A549 (cell line): Measurements from ENCODE around the gene NRXN3. TPM values are rescaled to one million over a fixed set of nuclear protein-coding genes. Genes with fewer than 3 reads are reported as not detected.

ENCODE experiments used
- ATAC-seq, 2 experiments: fragments of 200-7000 bp in 1 of 2; fragments of >200 bp in 1 of 2; cut with Nextera tagmentation in 1 of 2; cut with Tn5 transposase in 1 of 2; 3 replicates each; pipeline versions ENCODE4 v1.8.0 to v1.9.1; 2018 to 2020; ENCODE audit warnings: mild to moderate bottlenecking in 1 of 2, moderate library complexity in 1 of 2
- CTCF ChIA-PET: fragments of 300-600 bp; sonication (Branson Sonifier 250); formaldehyde crosslinking; extraction: SDS; loops from one replicate; lab custom pipeline; 2021; ENCODE audit warnings: antibody characterized with exemption, inconsistent platforms; lab: Yijun Ruan, JAX
- POLR2A ChIA-PET: fragments of 350-600 bp; formaldehyde crosslinking; extraction: SDS; loops from one replicate; lab custom pipeline; 2021; ENCODE audit warnings: antibody characterized with exemption, inconsistent platforms; lab: Yijun Ruan, JAX
- DNase-seq, 2 experiments: peaks; one replicate each; pipeline versions ENCODE4 v3.0.0 to v3.0.0-alpha.2; 2011 to 2016; ENCODE audit warnings: low read depth in 1 of 2, low spot score in 1 of 2
- FAIRE-seq: peaks from 2 replicates; lab custom pipeline; 2011; peaks lifted over from hg19 to GRCh38; lab: Jason Lieb, UNC
- H3K27ac ChIP-seq, 2 experiments: fragments of >200 bp; sonication (Bioruptor Twin); formaldehyde crosslinking; 3 replicates each; pipeline ENCODE4 v1.5.1; 2016 to 2017
- H3K4me1 ChIP-seq: fragments of >200 bp; sonication (Bioruptor Twin); formaldehyde crosslinking; 3 replicates; pipeline ENCODE4 v1.6.1; 2016
- H3K4me2 ChIP-seq: fragments of >200 bp; sonication (Bioruptor Twin); formaldehyde crosslinking; 3 replicates; pipeline ENCODE4 v1.6.1; 2016
- H3K4me3 ChIP-seq: fragments of >200 bp; sonication (Bioruptor Twin); formaldehyde crosslinking; 3 replicates; pipeline ENCODE4 v1.5.1; 2016
- H3K9me3 ChIP-seq: fragments of >200 bp; sonication (Bioruptor Twin); formaldehyde crosslinking; 3 replicates; pipeline ENCODE4 v1.6.1; 2016
- CHD4 ChIP-seq: fragments of 200-600 bp; sonication (generic); IDR thresholded peaks from 2 replicates; pipeline ENCODE4 v1.6.1; 2016; ENCODE audit warnings: antibody characterized with exemption, mild to moderate bottlenecking, borderline replicate concordance
- HDAC2 ChIP-seq: fragments of 200-600 bp; sonication (generic); IDR thresholded peaks from 2 replicates; pipeline ENCODE4 v1.6.1; 2016
- HES2 ChIP-seq: fragments of >200 bp; sonication (Bioruptor Twin); formaldehyde crosslinking; IDR thresholded peaks from 2 replicates; pipeline ENCODE4 v1.6.1; 2016
- HEYL ChIP-seq: fragments of 250-450 bp; sonication (Bioruptor Pico); IDR thresholded peaks from 2 replicates; pipeline ENCODE4 v1.8.0; 2021; ENCODE audit warnings: mild to moderate bottlenecking, moderate library complexity
- HMGXB4 ChIP-seq: fragments of 250-450 bp; sonication (Bioruptor Pico); IDR thresholded peaks from 2 replicates; pipeline ENCODE4 v1.5.0; 2021; ENCODE audit warnings: mild to moderate bottlenecking, moderate library complexity, borderline replicate concordance
- HOXB5 ChIP-seq: fragments of 250-450 bp; sonication (Bioruptor Pico); IDR thresholded peaks from 2 replicates; pipeline ENCODE4 v1.5.0; 2020; ENCODE audit warnings: mild to moderate bottlenecking, moderate library complexity
- MAFK ChIP-seq: fragments of 450-650 bp; IDR thresholded peaks from 2 replicates; pipeline ENCODE4 v1.6.1; 2014; ENCODE audit not compliant: partially characterized antibody
- MAX ChIP-seq: IDR thresholded peaks from 2 replicates; pipeline ENCODE4 v1.6.1; 2012
- NPAS2 ChIP-seq: fragments of 250-450 bp; sonication (Bioruptor Pico); IDR thresholded peaks from 2 replicates; pipeline ENCODE4 v1.8.0; 2022; ENCODE audit warnings: mild to moderate bottlenecking, moderate library complexity, borderline replicate concordance
- NR3C1 ChIP-seq: fragments of >200 bp; sonication (Bioruptor Twin); formaldehyde crosslinking; IDR thresholded peaks from 3 replicates; pipeline ENCODE4 v1.6.1; 2017
- RAD21 ChIP-seq, 2 experiments: fragments of >200 bp in 1 of 2; sonication (Bioruptor Twin) in 1 of 2; formaldehyde crosslinking in 1 of 2; IDR thresholded peaks in 1 of 2; conservative IDR thresholded peaks in 1 of 2; 2 replicates in 1 of 2; 3 replicates in 1 of 2; pipeline ENCODE4 v1.6.1; 2012 to 2018; ENCODE audit warnings: inconsistent platforms in 1 of 2
- RARB ChIP-seq: fragments of 250-450 bp; sonication (Bioruptor Pico); IDR thresholded peaks from 2 replicates; pipeline ENCODE4 v1.8.0; 2021; ENCODE audit warnings: mild to moderate bottlenecking, moderate library complexity
- REST ChIP-seq: fragments of 200-600 bp; sonication (generic); IDR thresholded peaks from 2 replicates; pipeline ENCODE4 v1.6.1; 2016; ENCODE audit warnings: antibody characterized with exemption, mild to moderate bottlenecking, moderate library complexity
- RNF2 ChIP-seq: fragments of 200-600 bp; sonication (generic); IDR thresholded peaks from 2 replicates; pipeline ENCODE4 v1.6.1; 2016; ENCODE audit warnings: low read depth, mild to moderate bottlenecking, antibody characterized with exemption, moderate library complexity, borderline replicate concordance
- SMC3 ChIP-seq: fragments of >200 bp; sonication (Bioruptor Twin); formaldehyde crosslinking; IDR thresholded peaks from 3 replicates; pipeline ENCODE4 v1.6.1; 2018; ENCODE audit warnings: inconsistent platforms
- SREBF2 ChIP-seq: fragments of 450-650 bp; IDR thresholded peaks from 2 replicates; pipeline ENCODE4 v1.6.1; 2014; ENCODE audit warnings: mild to moderate bottlenecking, moderate library complexity
- TFCP2L1 ChIP-seq: fragments of 250-450 bp; sonication (Bioruptor Pico); IDR thresholded peaks from 2 replicates; pipeline ENCODE4 v1.5.0; 2021; ENCODE audit warnings: mild to moderate bottlenecking
- ZNF302 ChIP-seq: fragments of 250-450 bp; sonication (Bioruptor Pico); IDR thresholded peaks from 2 replicates; pipeline ENCODE4 v1.9.0; 2021; ENCODE audit warnings: inconsistent platforms, mild to moderate bottlenecking, moderate library complexity
- WGBS: methylation state at CpG from one replicate; pipeline ENCODE4 v1.1.6; 2017; ENCODE audit errors: missing lambda C conversion rate; 5-methylcytosine and 5-hydroxymethylcytosine counted together
- polyA plus RNA-seq, 4 experiments: library from polyadenylated mRNA; depleted of rRNA in 3 of 4; stranded (reverse); fragments of >200 nt; fragmentation: RNase III in 1 of 4; extraction: RNeasy Plus Mini Kit Qiagen cat#74134 plus additional on column Dnase treatment in 1 of 4; gene quantifications; 2 replicates in 3 of 4; 3 replicates in 1 of 4; pipeline ENCODE4 v1.2.3, GENCODE V29; 2011 to 2017

Gene NRXN3
- polyA plus RNA-seq, 2 of the 4 experiments (the other 2 are of a cell fraction), result 0.62 to 2.3 TPM

- Histone ChIP-seq H3K4me2 (no peak overlapping the region), H3K27ac (no peak overlapping the region), H3K4me1 (no peaks in the 10 kb centered on the region), H3K9me3 (no peaks in the 10 kb centered on the region), H3K4me3 (no peak overlapping the region)
- FAIRE-seq, result no peak
- TF ChIP-seq TFCP2L1 (no peak), RNF2 (no peak), NR3C1 (no peak), REST (no peak), SMC3 (no peak), HEYL (no peak), RAD21 (conservative IDR thresholded peaks at IDR 0.05 in 1 of 2, IDR thresholded peaks at IDR 0.05 in 1 of 2) (no peak)
- CTCF ChIA-PET, result interaction anchor here (0.8 kb wide), 1 partner anchor 1892 kb away, joined by 3 read pairs; no protein-coding TSS in a partner anchor
- no peak for ATAC-seq
- no peak for DNase-seq
- POLR2A ChIA-PET, result no interaction called here
- WGBS, result 42% methylated on average over 7 of the region's 7 CpGs
Observed at GRCh38 chr14:78172428-78172827, 2.3 kb downstream of the NRXN3 start.

- ATAC-seq (no peak), FAIRE-seq (no peak), DNase-seq (no peak)
- POLR2A ChIA-PET, result no interaction called here
- no peak for TF ChIP-seq ZNF302
- Histone ChIP-seq H3K4me1 (no peaks in the 10 kb centered on the region), H3K4me3 (no peak overlapping the region), H3K4me2 (no peak overlapping the region), H3K27ac (no peak overlapping the region), H3K9me3 (no peaks in the 10 kb centered on the region)
- CTCF ChIA-PET, result no interaction called here
- WGBS, result 47% methylated on average over 20 of the region's 21 CpGs
Observed at GRCh38 chr14:78173346-78174035, 3.3 kb downstream of the NRXN3 start.

- DNase-seq, result no peak
- ATAC-seq, result no peak
- 53% methylated on average over 9 of the region's 9 CpGs for WGBS
- Histone ChIP-seq H3K9me3 (no peaks in the 10 kb centered on the region), H3K4me3 (no peak overlapping the region), H3K4me2 (no peak overlapping the region), H3K4me1 (no peaks in the 10 kb centered on the region), H3K27ac (no peak overlapping the region)
- TF ChIP-seq RARB (no peak), HOXB5 (CRISPR knock-in tag) (no peak), CHD4 (no peak), HEYL (no peak), MAX (no peak), HMGXB4 (no peak), NPAS2 (CRISPR knock-in tag) (no peak), SREBF2 (no peak), MAFK (no peak), HES2 (no peak), HDAC2 (no peak)
- ChIA-PET POLR2A (no interaction called here), CTCF (no interaction called here)
- no peak for FAIRE-seq
Observed at GRCh38 chr14:78175412-78175811, 5.2 kb downstream of the NRXN3 start.
